HG02642 (cell line): ENCODE data around the gene ZNF586.
"Not testable (repeated sequence)": the region's sequence is repeated elsewhere in the genome, so short reads cannot be mapped to it uniquely, and the experiment has no call there.

Source experiments
- ATAC-seq: cut with Tn5 transposase; IDR thresholded peaks from one replicate; pipeline ENCODE4 v1.9.1; 2021; ENCODE audit warnings: mild to moderate bottlenecking; ENCODE audit not compliant: unreplicated experiment, poor library complexity

Gene ZNF586

DNA sequence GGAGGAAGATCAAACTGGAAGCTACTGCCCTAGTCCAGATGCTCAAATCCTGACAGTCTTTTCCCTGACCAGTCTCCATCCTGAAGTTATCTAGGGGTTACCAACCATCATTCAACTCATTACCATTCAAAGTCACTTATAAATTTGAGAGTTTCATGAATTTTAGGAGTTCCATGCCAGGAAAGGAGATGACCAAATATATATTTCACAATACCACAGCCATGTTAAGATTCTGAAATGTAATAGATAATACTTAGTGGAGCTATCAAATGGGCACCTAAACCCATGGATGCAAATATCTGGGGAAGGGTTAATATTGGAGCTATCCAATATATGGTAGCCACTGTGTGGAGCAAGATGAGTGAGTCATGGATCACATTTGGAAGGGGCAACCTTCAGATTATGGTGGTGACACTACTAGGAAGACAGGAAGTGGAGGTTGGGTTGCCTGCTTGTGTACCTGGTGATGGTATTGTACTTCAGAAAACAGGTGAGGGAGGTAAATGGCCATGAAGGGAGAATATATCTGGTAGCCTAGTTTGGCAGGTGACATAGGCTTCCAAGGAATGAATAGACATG, 18.7 kb downstream of the ZNF586 start:
- ATAC-seq, result no peak

DNA sequence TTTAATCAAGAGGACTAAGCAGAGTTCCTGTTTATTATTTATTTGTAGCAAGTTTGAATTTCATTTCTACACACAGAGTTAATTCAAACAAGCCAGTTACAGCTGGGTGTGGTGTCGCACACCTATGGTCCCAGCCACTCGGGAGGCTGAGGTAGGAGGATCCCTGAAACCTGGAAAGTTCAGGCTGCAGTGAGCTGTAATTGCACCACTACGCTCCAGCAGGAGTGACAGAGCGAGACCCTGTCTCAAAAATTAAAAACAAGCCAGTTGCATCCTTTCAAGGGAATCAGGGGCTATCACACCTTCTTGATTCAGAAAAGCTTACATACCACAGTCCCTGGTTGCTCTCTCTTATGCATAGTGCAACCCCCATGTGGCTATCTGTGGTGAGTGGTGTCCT, 19.8 kb downstream of the ZNF586 start:
- no peak for ATAC-seq

DNA sequence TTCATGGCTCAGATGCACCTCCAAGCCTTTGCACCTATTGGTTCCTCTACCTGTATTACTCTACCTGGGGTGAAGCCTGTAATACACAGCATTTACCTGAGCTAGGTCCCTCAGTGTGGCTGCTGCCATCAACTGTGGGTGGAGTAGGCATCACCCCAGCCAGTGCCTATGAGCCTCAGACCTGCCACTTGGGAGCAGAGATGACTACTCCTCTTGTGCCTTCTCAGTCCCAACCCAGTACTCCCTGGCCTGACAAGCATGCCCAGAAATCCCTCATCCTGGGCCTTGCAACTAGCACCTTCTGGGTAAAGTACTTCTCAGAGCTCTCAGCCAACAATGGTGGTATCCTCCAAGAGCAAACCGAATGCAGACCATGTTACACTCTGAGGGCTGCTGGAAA, 27.1 kb downstream of the ZNF586 start:
- ATAC-seq, result not testable (repeated sequence)

DNA sequence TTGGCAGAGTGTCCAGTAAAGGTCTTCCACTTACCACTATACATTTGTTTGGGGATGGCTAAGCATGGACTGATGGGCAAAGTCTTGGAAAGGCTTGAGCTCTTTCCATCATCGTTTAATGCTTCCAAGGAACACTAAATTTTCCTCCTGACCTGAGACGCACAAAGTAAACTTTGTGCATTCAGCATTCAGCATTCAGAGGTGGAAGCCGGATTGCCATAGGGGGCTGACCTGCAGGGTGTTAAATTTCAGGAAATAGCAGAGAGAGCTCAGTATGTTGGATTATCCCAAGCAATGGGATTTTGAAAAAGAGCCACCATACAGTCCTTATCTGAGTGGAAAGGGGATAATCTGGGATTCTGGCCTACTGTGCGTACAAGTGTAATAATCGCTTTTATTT, 31.2 kb downstream of the ZNF586 start:
- no peak for ATAC-seq

DNA sequence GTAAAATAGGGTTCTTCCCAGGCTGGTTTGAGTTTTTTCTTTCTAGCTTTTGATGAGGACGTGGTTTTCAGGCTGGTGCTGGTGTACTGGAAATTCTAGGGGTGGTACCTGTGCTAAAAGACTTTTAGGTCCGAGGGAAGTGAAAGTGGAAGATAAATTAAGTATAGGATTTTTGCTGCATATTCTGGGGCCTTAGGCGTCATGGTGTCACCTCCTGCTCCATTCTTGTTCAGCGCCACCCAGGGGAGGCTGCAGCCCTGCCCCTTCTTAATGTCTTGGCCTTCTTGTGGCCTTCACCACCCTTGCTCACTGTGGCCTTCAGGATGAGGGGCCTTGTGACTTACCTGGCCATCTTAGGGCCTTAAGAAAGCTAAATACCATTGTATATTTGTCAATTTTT, 32.8 kb downstream of the ZNF586 start:
- no peak for ATAC-seq

DNA sequence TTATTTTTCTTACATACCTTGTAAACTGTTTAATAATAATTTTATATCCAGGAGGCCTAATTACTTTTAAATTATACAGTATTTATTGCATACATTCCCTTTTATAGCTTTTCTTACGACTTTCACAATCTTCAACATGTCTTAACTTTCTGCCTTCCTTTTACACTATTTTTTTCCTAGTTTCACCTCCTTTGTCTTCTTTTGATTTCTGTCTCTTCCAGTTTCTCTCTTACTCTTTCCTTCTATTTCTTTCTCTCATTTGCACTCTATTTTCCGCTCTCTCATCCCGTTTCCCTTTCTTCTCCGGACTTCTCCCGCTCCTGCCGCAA, 33.8 kb downstream of the ZNF586 start:
- no peak for ATAC-seq

DNA sequence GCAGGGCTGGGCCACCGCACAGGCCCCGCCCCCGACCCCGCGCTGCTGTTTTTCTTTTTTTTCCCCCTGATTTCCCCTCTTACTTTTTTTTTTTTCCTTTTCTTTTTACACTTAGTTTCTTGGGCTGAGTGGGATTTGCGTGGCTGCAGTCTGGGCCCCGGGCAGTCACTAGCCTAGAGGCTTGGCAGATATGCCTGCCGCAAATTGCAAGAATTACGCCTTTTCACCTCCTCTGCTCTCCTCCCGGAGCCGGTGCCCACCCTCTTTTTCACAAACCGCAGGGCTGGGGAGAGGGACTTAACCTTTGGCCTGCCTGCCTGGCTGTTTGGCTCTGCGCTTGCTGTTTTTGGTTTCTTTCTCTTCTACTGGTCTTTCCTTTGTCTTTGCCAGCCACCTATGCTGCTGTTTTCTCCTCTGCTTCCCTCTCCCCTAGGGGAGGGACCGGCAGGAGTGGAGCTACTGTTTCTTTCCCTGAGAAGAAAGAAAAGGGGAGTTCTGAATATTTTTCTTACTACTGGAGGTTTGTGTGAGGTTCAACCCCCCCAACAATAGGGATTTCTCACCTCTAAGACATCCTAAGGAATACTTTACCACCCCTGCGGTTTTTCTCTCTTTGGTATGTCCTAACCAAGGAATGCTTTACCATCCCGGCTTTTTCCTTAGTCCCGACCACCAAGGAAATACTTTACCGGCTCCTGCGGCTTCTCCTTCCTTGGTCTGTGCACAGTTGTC, 34.3 kb downstream of the ZNF586 start:
- no peak for ATAC-seq

DNA sequence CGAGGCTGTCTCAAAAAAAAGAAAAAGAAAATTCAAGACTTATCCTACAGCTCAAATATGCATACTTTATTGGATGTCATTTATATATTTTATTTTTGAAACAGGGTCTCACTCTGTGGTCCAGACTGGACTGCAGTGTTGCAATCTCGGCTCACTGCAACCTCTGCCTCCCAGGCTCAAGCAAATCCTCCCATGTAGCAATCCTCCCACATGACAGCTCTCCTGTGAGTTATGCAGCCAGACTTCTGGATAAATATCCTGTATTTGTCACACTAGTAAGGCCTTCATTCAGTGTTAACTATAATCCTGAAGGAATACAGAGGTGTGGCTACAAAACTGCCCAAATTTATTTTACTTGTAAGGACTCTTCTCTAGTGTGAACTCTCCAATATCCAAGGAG, 38.1 kb downstream of the ZNF586 start:
- no peak for ATAC-seq

DNA sequence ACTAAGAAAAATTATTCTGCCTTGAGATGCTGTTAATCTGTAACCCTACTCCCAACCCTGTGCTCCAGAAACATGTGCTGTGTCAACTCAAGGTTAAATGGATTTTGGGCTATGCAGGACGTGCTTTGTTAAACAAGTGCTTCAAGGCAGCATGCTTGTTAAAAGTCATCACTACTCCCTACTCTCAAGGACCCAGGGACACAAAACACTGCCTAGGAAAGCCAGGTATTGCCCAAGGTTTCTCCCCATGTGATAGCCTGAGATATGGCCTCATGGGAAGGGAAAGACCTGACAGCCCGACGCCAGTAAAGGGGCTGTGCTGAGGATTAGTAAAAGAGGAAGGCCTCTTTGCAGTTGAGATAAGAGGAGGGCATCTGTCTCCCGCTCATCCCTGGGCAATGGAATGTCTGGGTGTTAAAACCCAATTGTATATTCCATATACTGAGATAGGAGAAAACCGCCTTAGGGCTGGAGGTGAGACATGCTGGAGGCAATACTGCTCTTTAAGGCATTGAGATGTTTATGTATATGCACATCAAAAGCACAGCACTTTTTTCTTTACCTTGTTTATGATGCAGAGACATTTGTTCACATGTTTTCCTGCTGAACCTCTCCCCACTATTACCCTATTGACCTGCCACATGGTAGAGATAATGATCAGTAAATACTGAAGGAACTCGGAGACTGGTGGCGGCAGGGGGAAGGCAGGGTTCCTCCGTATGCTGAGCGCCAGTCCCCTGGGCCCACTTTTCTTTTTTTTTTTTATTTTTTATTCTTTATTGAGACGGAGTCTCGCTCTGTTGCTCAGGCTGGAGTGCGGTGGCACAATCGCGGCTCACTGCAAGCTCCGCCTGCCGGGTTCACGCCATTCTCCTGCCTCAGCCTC, 41.2 kb downstream of the ZNF586 start:
- ATAC-seq, result not testable (repeated sequence)

DNA sequence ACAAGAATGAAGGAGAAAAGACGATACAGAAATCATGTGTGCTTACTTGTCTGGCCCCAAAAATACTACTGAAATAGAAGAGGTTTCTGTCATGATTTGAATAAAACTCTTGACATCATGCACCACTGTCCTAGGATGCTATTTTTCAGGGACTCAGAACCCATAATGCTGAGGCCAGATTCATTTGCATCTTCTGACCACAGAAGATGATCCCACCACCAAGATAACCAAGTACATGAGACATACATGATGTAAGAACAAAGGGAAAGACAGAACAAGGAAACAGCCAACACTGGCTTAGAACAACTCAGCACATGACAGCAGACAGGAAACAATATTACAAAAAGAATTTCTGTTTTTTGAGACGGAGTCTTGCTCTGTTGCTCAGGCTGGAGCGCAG, 42.8 kb downstream of the ZNF586 start:
- no peak for ATAC-seq

DNA sequence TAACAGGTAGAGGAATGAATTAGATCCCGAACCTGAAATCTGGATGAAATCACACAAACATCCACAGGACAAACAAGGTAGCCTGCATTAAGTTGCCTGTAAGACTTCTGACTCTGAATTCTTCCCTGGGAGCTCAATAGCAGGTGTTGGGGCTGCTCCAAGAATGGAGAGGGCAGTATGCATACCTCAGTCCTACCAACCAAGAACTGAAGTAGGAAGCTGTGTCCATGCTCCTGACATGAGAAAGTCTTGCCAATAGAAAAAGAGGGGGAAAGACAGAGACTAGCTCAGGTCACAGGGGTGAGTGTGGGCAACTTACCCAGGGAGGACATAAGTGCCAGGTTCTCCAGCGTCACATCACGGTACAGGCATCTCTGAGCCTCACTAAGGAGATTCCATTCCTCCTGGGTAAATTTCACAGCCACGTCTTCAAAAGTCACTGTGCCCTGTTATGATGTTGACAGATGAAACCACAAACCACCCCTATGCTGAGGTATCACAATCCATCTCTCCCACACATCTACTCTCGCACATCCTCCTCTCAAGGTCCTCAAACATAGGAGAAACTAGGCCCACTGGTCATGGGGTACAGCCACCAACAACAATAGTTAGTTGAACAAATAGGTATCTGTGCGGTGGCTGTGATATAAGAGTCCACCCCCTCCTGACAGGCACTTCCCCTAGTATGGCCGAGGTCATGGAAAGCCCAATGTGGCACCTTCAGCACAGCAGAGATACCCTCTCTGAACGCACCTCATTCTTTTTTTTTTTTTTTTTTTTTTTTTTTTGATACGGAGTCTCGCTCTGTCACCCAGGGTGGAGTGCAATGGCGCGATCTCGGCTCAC, 43.7 kb downstream of the ZNF586 start:
- ATAC-seq, result not testable (repeated sequence)

DNA sequence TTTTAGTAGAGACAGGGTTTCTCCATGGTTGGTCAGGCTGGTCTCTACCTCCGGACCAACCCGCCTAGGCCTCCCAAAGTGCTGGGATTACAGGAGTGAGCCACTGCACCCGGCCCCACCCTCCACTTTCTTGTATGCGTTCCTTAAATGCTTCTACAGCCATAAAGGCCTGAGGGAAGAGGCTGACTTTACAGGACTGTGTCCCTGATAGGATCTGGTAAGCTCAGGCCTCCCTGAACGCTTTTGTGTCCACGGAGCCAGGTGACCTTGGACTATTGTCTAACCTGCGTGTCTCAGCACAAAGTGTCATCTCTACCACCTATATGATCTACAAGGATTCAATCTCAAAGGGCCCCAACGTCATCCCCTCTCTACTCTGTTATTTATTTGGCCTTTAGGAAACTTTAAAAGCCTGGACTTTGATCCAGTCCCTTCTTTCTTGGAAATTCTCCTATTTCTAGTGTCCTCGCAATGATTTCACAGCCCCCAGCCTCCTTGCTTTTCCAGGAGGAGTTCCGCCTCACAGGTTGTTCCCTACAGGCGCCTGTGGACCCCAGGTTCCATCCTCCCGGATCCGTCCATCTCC, 44.5 kb downstream of the ZNF586 start:
- ATAC-seq, result no peak

DNA sequence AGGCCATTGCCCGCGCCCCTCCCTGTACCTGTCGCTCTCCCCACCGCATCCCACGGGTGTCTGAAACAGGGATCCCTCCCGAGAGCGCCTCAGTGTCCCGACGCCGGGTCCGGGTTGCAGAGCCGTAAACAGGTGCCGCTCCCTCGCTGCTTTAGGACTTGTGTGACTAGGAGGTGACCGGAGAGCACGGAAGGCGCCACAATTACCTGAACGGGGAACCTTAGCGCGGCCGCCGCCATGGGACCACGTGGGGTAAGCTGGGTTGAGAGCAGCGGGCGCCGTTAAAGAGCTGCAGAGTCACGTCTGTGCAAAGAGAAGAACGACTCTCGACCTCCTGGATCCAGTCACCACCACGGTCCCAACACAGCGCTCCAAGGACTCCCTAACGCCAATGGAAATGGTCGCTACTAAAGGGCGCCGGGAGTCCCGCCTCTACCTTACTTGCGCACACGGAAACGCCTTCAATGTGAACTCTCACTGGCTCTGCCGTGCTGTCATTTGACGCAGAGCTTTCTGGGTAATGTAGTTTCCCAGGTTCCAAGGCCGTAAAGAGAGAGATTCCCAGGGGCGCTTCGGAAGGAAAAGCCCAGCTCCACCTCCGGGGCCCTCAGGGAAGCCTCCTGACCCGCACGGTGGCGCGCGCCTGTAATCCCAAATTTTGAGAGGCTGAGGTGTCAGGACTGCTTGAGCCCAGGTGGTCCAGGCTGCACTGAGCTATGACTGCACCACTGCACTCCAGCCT, 45.2 kb downstream of the ZNF586 start, which contains the start of gene ZNF552:
ZNF552 (minus strand) TSS at position 409 of the 742 bp plus-strand sequence; CDS start at position 239, 170 bp downstream.
- ATAC-seq, result peak; percentile 76

DNA sequence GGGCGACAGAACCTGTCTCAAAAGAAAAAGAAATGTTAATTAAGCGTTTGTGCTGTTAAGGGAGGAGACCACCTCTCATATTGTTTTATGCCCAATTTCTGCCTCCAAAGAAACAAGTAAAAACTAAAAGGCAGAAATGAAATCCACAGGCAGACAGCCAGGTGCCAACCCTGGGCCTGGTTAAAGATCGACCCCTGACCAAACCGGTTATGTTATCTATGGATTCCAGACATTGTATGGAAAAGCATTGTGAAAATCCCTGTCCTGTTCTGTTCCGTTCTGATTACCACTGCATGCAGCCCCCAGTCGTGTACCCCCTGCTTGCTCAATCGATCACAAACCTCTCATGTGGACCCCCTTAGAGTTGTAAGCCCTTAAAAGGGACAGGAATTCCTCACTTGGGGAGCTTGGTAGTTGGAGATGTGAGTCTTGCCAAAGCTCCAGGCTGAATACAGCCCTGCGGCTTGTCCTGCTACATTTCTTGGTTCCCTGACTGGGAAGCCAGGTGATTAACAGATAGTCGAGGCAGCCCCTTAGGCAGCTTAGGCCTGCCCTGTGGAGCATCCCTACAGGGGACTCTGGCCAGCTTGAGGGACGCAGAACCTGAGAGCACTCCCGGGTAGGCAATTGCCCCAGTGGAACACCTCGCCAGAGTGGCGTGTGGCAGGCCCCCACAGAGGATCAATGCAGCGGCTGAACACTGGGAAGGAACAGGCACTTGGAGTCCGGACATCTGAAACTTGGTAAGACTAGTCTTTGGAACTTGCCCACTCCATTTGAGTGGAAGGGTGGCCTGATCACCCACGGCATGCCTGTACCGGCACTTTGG, 46.0 kb downstream of the ZNF586 start:
- no peak for ATAC-seq

DNA sequence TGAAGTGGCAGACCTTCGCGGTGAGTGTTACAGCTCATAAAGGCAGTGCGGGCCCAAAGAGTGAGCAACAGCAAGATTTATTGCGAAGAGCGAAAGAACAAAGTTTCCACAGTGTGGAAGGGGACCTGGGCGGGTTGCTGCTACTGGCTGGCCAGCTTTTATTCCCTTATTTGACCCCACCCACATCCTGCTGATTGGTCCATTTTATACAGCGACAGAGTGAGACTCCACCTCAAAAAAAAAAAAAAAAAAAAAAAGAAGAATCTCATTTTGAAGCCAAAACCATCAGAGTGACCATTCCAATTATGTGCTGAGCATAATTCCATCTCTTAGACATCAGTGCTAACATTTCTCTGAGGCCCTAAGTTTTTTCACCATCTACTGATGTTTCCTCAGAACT, 47.2 kb downstream of the ZNF586 start:
- no peak for ATAC-seq

DNA sequence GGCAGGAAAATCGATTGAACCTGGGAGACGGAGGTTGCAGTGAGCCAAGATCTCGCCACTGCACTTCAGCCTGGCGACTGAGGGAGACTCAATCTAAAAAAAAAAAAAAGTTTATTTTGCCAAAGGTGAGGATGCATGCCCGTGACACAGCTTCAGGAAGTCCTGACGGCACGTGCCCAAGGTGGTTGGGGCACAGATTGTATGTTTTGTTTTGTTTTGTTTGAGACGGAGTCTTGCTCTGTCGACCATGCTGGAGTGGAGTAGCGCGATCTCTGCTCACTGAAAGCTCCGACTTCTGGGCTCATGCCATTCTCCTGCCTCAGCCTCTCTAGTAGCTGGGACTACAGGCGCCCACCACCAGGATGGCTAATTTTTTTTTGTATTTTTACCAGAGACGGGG, 48.5 kb downstream of the ZNF586 start:
- ATAC-seq, result no peak

DNA sequence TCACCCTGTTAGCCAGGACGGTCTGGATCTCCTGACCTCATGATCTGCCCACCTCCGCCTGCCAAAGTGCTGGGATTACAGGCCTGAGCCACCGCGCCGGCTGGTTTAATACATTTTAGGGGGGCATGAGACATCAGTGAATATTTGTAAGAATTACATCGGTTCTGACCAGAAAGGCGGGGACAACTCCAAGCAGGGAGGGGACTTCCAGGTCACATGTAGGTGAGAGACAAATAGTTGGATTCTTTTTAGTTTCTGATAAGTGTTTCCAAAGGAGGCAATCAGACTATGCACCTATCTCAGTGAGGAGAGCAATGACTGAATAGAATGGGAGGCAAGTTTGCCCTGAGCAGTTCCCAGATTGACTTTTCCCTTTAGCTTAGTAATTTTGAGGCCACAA, 48.9 kb downstream of the ZNF586 start:
- no peak for ATAC-seq

DNA sequence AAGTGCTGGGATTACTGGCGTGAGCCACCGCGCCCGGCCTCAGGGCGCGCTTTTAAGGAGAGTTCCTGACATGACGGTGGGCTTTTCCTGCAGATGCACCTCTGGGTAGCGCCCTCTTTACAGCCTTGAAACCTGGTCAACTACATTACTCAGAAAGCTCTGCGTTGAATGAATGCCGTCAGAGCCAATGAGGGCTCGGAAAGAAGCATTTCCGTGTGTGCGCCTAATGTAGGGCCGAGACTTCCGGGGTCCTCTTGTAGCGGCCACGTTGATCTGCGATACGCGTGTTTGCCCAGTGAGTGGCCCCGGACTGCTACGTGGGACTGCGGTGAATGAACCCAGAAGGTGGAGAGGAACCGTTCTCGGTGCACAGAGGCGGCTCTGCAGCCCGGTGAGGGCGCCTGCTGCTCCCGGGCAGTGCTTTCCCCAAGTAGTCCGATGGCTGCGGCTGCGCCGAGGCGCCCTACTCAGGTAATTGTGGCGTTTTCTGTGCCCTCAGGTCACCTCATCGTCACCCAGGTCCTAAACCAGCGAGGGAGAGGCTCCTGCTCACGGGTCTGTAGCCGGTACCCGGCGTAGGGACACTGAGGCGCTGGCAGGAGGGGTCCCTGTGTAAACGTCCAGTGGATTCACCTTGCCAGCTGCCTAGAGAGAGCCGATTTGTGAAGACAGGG, 50.1 kb downstream of the ZNF586 start:
- ATAC-seq, result peak; percentile 89
